Loucy (cell line): ENCODE results near the gene TMC5.

Source experiments
- H2AFZ ChIP-seq: fragments of 200-600 bp; sonication (generic); 2 replicates; pipeline ENCODE4 v1.6.0; 2016; ENCODE audit warnings: antibody characterized with exemption, mild to moderate bottlenecking, low read length, moderate library complexity
- H3F3A ChIP-seq: fragments of 200-600 bp; 2 replicates; pipeline ENCODE4 v1.6.0; 2016; ENCODE audit warnings: antibody characterized with exemption, low read depth, mild to moderate bottlenecking
- H3K27me3 ChIP-seq: fragments of 200-600 bp; sonication (generic); 2 replicates; pipeline ENCODE4 v1.6.1; 2014; ENCODE audit warnings: low read length, mild to moderate bottlenecking; ENCODE audit not compliant: insufficient read depth, poor library complexity, severe bottlenecking
- H3K36me3 ChIP-seq: fragments of 200-600 bp; sonication (generic); 2 replicates; pipeline ENCODE4 v1.6.1; 2016; ENCODE audit warnings: low read length; ENCODE audit not compliant: insufficient read depth
- H3K4me1 ChIP-seq: fragments of 200-600 bp; sonication (generic); 2 replicates; pipeline ENCODE4 v1.5.1; 2014; ENCODE audit warnings: low read length, mild to moderate bottlenecking; ENCODE audit not compliant: insufficient read depth, poor library complexity, severe bottlenecking
- H3K4me2 ChIP-seq: fragments of 200-600 bp; sonication (generic); 2 replicates; pipeline ENCODE4 v1.6.0; 2014; ENCODE audit warnings: antibody characterized with exemption, low read length, low read depth, mild to moderate bottlenecking; ENCODE audit not compliant: poor library complexity, severe bottlenecking
- H3K4me3 ChIP-seq: fragments of 200-600 bp; sonication (generic); 2 replicates; pipeline ENCODE4 v1.5.1; 2014; ENCODE audit warnings: low read length, mild to moderate bottlenecking, mixed read lengths; ENCODE audit not compliant: poor library complexity, severe bottlenecking
- H3K79me2 ChIP-seq: fragments of 200-600 bp; sonication (generic); 2 replicates; pipeline ENCODE4 v1.6.1; 2014; ENCODE audit warnings: low read length; ENCODE audit not compliant: insufficient read depth
- H3K9ac ChIP-seq: fragments of 200-600 bp; sonication (generic); 2 replicates; pipeline ENCODE4 v1.6.0; 2014; ENCODE audit warnings: mild to moderate bottlenecking, low read depth, low read length, moderate library complexity; ENCODE audit not compliant: poor library complexity, severe bottlenecking
- H3K9me2 ChIP-seq: fragments of 200-600 bp; sonication (generic); replicated peaks from 2 replicates; pipeline ENCODE4 v1.6.1; 2016; ENCODE audit warnings: low read depth, low read length, mixed read lengths
- H3K9me3 ChIP-seq: fragments of 200-600 bp; sonication (generic); 2 replicates; pipeline ENCODE4 v1.6.1; 2014; ENCODE audit warnings: mild to moderate bottlenecking, antibody characterized with exemption, low read length, low read depth; ENCODE audit not compliant: insufficient read depth
- H4K20me1 ChIP-seq: fragments of 200-600 bp; sonication (generic); 2 replicates; pipeline ENCODE4 v1.6.0; 2014; ENCODE audit warnings: antibody characterized with exemption, low read length, mild to moderate bottlenecking; ENCODE audit not compliant: insufficient read depth, poor library complexity, severe bottlenecking
- CTCF ChIP-seq: fragments of 200-600 bp; sonication (generic); conservative IDR thresholded peaks from 2 replicates; pipeline ENCODE4 v1.5.1; 2014; ENCODE audit warnings: mild to moderate bottlenecking, antibody characterized with exemption, low read length
- EZH2phosphoT487 ChIP-seq: fragments of 200-600 bp; IDR thresholded peaks from 2 replicates; pipeline ENCODE4 v1.6.1; 2018; ENCODE audit warnings: antibody characterized with exemption, mild to moderate bottlenecking, moderate library complexity, borderline replicate concordance

Gene TMC5

GRCh38 chr16:19507867-19508266, 90.2 kb downstream of the TMC5 start:
- H3K27me3 ChIP-seq = no peaks in the 10 kb centered on the region
- H3F3A ChIP-seq = no peaks in the 10 kb centered on the region
- no peak overlapping the region for H3K4me2 ChIP-seq
- no peaks in the 10 kb centered on the region for H3K9me2 ChIP-seq
- H3K9me3 ChIP-seq = no peaks in the 10 kb centered on the region
- no peaks in the 10 kb centered on the region for H4K20me1 ChIP-seq
- TF ChIP-seq CTCF (no peak), EZH2phosphoT487 (no peak)
- no peak overlapping the region for H3K9ac ChIP-seq
- no peak overlapping the region for H3K4me3 ChIP-seq
- no peak overlapping the region for H2AFZ ChIP-seq
- H3K4me1 ChIP-seq = no peaks in the 10 kb centered on the region
- 0 out of 2 replicates have a peak, but pooled peaks cover 6% of the 10 kb centered on the region for H3K79me2 ChIP-seq
- peaks cover 73% of the 10 kb centered on the region; the same call in 1 of the 2 replicates for H3K36me3 ChIP-seq

- Histone ChIP-seq H4K20me1 (peaks cover 13% of the 10 kb centered on the region), H3K79me2 (peaks cover 33% of the 10 kb centered on the region; the same call in 1 of the 2 replicates), H3K36me3 (peaks cover 48% of the 10 kb centered on the region; the same call in 1 of the 2 replicates), H3K27me3 (no peaks in the 10 kb centered on the region), H3K4me1 (peaks cover 31% of the 10 kb centered on the region), H3K9ac (no peak overlapping the region), H3K9me2 (no peaks in the 10 kb centered on the region), H3K4me3 (no peak overlapping the region), H2AFZ (no peak overlapping the region), H3K4me2 (no peak overlapping the region), H3F3A (no peaks in the 10 kb centered on the region), H3K9me3 (no peaks in the 10 kb centered on the region)
- no peak for TF ChIP-seq CTCF
These were observed 94.6 kb downstream of the TMC5 start for GRCh38 chr16:19512297-19512696.

GRCh38 chr16:19513377-19514053, 95.8 kb downstream of the TMC5 start:
- Histone ChIP-seq H2AFZ (no peak overlapping the region), H3K9me3 (no peaks in the 10 kb centered on the region), H3K4me1 (peaks cover 42% of the 10 kb centered on the region), H3F3A (no peaks in the 10 kb centered on the region), H3K9ac (no peak overlapping the region), H3K79me2 (peaks cover 45% of the 10 kb centered on the region; the same call in 1 of the 2 replicates), H3K4me3 (peak overlapping the region; percentile 21), H3K9me2 (no peaks in the 10 kb centered on the region), H3K27me3 (no peaks in the 10 kb centered on the region), H3K4me2 (peak overlapping the region; percentile 81), H4K20me1 (peaks cover 26% of the 10 kb centered on the region), H3K36me3 (peaks cover 36% of the 10 kb centered on the region; the same call in 1 of the 2 replicates)
- TF ChIP-seq EZH2phosphoT487 (no peak), CTCF (peak; percentile 40; the same call in 1 of the 2 replicates)
